Ectodermal cell (in vitro differentiated cells): ENCODE results near the gene METTL2B.
"Not testable (repeated sequence)": the region's sequence is repeated elsewhere in the genome, so short reads cannot be mapped to it uniquely, and the experiment has no call there.

Source experiments
- H3K27ac ChIP-seq: 2 replicates; pipeline ENCODE4 v1.7.0; 2013; ENCODE audit warnings: mild to moderate bottlenecking, low read depth, low read length; ENCODE audit not compliant: insufficient read depth, poor library complexity, severe bottlenecking
- H3K27me3 ChIP-seq: 2 replicates; pipeline ENCODE4 v1.7.0; 2013; ENCODE audit warnings: mild to moderate bottlenecking, low read length; ENCODE audit not compliant: insufficient read depth, control insufficient read depth, poor library complexity, severe bottlenecking
- H3K36me3 ChIP-seq: one replicate; pipeline ENCODE4 v1.7.0; 2013; ENCODE audit warnings: low read length; ENCODE audit not compliant: control insufficient read depth, insufficient read depth
- H3K4me1 ChIP-seq: one replicate; pipeline ENCODE4 v1.7.0; 2013; ENCODE audit warnings: low read length; ENCODE audit not compliant: control insufficient read depth, insufficient read depth
- H3K4me3 ChIP-seq: 2 replicates; pipeline ENCODE4 v1.7.0; 2013; ENCODE audit warnings: low read depth, low read length, control low read depth; ENCODE audit not compliant: insufficient read depth
- H3K9me3 ChIP-seq: 2 replicates; pipeline ENCODE4 v1.7.0; 2013; ENCODE audit warnings: mild to moderate bottlenecking, low read length, moderate library complexity; ENCODE audit not compliant: control insufficient read depth
- WGBS, 2 experiments: methylation state at CpG; one replicate each; pipeline ENCODE4 v1.1.7; 2013; ENCODE audit warnings: missing lambda C conversion rate in 2 of 2; 5-methylcytosine and 5-hydroxymethylcytosine counted together

METTL2B gene

GRCh38 chr7:128542530-128542929, 66.0 kb downstream of the METTL2B start:
- not testable (repeated sequence) for H3K27me3 ChIP-seq, H3K4me1 ChIP-seq, H3K9me3 ChIP-seq, H3K36me3 ChIP-seq, H3K4me3 ChIP-seq, H3K27ac ChIP-seq
- WGBS, 2 experiments, result 78 to 100% methylated on average over 2 of the region's 2 CpGs

- not testable (repeated sequence) for H3K4me1 ChIP-seq, H3K4me3 ChIP-seq, H3K36me3 ChIP-seq, H3K27me3 ChIP-seq, H3K9me3 ChIP-seq, H3K27ac ChIP-seq
- WGBS, 2 experiments, result no CpG with 5 or more reads among the region's 1 CpG
Measured at GRCh38 chr7:128543300-128543699, 66.8 kb downstream of the METTL2B start.

DNA sequence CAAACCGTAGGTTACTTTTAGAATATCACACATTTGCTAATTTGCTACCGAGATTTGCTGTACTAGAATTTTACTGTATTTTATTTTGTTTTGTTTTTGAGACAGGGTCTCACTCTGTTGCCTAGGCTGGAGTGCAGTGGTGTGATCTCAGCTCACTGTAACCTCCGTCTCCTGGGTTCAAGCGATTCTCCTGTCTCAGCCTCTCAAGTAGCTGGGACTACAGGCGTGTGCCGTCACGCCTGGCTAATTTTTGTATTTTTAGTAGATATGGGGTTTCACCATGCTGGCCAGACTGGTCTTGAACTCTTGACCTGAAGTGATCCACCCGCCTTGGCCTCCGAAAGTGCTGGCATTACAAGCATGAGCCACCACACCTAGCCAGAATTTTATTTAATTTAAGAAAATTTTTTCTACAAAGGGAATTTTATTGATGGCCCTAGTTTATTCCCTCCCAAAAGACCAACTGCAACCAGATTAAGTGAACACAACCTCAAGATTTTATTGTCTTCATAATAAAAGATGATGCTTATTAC, 69.8 kb downstream of the METTL2B start:
- H3K27ac ChIP-seq, H3K4me1 ChIP-seq, H3K27me3 ChIP-seq, H3K4me3 ChIP-seq, H3K36me3 ChIP-seq, H3K9me3 ChIP-seq: not testable (repeated sequence)
- WGBS, 2 experiments, result 91 to 95% methylated on average over 6 to 8 of the region's 9 CpGs

DNA sequence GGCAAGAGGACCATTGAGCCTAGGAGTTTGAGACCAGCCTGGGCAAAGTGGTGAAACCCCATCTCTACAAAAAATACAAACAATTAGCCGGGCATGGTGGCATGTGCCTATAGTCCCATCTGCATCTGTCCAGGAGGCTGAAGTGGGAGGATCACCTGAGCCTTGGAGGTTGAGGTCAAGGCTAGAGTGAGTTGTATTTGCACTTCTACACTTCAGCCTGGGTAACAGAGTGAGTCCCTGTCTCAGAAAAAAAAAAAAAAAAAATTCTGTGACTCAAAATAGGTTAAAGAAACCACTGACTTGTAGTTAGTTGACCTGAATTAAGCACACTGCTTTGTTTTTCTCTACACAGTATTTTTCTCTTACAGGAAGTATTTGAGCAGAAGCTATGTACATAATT, 74.4 kb downstream of the METTL2B start:
- H3K36me3 ChIP-seq, result no peaks in the 10 kb centered on the region
- 100% methylated on average over 1 of the region's 1 CpG for WGBS, 2 experiments
- no peaks in the 10 kb centered on the region for H3K4me1 ChIP-seq
- H3K27ac ChIP-seq, result no peak overlapping the region
- H3K4me3 ChIP-seq, result no peak overlapping the region
- no peaks in the 10 kb centered on the region for H3K9me3 ChIP-seq
- H3K27me3 ChIP-seq, result no peaks in the 10 kb centered on the region

DNA sequence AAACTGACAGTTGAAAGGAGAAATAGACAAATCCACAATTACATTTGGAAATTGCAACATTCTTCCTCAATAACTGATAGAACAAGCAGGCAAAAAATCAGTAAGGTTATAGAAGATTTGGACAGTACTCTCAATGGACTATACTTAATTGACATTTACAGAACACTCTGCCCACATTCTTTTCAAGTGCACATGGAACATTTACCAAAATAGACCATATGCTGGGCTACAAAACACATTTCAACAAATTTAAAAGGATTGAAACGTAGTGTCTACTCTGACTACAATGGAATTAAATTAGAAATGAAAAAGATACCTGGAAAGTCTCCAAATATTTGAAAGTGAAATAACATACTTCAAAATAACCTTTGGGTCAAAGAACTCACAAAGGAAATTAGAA, 77.8 kb downstream of the METTL2B start:
- not testable (repeated sequence) for H3K36me3 ChIP-seq, H3K4me1 ChIP-seq, H3K27me3 ChIP-seq, H3K27ac ChIP-seq, H3K9me3 ChIP-seq, H3K4me3 ChIP-seq
- no CpG with 5 or more reads among the region's 1 CpG for WGBS, 2 experiments
